ENCODE measurements around the gene TEKTIP1.

The TEKTIP1 gene

GRCh38 chr19:3532154-3532786 lies 6.7 kb upstream of the TEKTIP1 start:
- DNase-seq (ENCODE audit: low read depth) = no peak
- TF ChIP-seq, protein P1, sequence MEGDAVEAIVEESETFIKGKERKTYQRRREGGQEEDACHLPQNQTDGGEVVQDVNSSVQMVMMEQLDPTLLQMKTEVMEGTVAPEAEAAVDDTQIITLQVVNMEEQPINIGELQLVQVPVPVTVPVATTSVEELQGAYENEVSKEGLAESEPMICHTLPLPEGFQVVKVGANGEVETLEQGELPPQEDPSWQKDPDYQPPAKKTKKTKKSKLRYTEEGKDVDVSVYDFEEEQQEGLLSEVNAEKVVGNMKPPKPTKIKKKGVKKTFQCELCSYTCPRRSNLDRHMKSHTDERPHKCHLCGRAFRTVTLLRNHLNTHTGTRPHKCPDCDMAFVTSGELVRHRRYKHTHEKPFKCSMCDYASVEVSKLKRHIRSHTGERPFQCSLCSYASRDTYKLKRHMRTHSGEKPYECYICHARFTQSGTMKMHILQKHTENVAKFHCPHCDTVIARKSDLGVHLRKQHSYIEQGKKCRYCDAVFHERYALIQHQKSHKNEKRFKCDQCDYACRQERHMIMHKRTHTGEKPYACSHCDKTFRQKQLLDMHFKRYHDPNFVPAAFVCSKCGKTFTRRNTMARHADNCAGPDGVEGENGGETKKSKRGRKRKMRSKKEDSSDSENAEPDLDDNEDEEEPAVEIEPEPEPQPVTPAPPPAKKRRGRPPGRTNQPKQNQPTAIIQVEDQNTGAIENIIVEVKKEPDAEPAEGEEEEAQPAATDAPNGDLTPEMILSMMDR (IDR thresholded peaks at IDR 0.05; ENCODE audit: low read length, missing control alignments) = no peak
- H3K4me3 ChIP-seq (replicated peaks; ENCODE audit: low read depth, low read length) = no peak overlapping the region

DNA sequence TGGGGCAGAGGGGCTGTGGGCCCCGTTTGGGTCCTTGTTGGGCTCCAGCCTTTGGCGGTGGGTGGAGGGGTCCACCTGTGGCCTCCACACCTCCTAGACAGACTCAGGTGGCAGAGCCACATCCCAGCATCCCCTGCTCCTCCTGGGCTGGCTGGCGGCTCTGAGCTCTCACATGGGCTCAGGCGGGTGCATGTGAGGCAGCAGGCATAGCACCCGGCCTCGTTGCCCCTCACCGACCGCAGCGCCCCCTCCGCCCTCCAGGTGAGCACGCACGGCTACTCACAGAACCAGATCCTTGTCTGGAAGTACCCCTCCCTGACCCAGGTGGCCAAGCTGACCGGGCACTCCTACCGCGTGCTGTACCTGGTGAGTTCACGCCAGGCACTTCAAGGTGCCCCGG lies 5.9 kb upstream of the TEKTIP1 start:
- TF ChIP-seq, protein P1 (IDR thresholded peaks at IDR 0.05; ENCODE audit: low read length, missing control alignments) = no peak
- no peak for DNase-seq (ENCODE audit: low read depth)
- no peak overlapping the region for H3K4me3 ChIP-seq (replicated peaks; ENCODE audit: low read depth, low read length)

GRCh38 chr19:3533563-3534216 lies 5.3 kb upstream of the TEKTIP1 start:
- no peak overlapping the region for H3K4me3 ChIP-seq (replicated peaks; ENCODE audit: low read depth, low read length)
- no peak for DNase-seq (ENCODE audit: low read depth)
- TF ChIP-seq, protein P1 (IDR thresholded peaks at IDR 0.05; ENCODE audit: low read length, missing control alignments) = no peak

DNA sequence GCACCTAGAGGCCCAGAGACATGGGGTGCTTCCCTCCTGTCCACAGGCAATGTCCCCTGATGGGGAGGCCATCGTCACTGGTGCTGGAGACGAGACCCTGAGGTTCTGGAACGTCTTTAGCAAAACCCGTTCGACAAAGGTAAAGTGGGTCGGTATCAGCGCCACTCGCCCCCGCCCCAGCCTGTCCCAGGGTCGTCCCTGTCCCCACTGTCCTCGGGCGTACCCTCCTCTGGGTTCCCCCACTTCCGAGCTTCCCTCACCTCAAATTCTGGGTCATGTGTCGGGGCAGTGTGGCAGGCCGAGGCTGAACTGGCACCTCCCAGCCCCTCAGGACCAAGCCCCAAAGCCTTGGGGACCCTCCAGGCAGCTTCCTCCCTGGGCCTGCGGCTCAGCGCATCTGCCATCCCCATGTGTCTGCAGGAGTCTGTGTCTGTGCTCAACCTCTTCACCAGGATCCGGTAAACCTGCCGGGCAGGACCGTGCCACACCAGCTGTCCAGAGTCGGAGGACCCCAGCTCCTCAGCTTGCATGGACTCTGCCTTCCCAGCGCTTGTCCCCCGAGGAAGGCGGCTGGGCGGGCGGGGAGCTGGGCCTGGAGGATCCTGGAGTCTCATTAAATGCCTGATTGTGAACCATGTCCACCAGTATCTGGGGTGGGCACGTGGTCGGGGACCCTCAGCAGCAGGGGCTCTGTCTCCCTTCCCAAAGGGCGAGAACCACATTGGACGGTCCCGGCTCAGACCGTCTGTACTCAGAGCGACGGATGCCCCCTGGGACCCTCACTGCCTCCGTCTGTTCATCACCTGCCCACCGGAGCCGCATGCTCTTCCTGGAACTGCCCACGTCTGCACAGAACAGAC lies 4.4 kb upstream of the TEKTIP1 start:
- TF ChIP-seq, protein P1 (IDR thresholded peaks at IDR 0.05; ENCODE audit: low read length, missing control alignments) = no peak
- no peak for DNase-seq (ENCODE audit: low read depth)
- H3K4me3 ChIP-seq (replicated peaks; ENCODE audit: low read depth, low read length) = no peak overlapping the region

GRCh38 chr19:3535235-3535535 lies 3.8 kb upstream of the TEKTIP1 start:
- H3K4me3 ChIP-seq (replicated peaks; ENCODE audit: low read depth, low read length) = no peak overlapping the region
- DNase-seq (ENCODE audit: low read depth) = no peak
- TF ChIP-seq, protein P1 (IDR thresholded peaks at IDR 0.05; ENCODE audit: low read length, missing control alignments) = no peak

DNA sequence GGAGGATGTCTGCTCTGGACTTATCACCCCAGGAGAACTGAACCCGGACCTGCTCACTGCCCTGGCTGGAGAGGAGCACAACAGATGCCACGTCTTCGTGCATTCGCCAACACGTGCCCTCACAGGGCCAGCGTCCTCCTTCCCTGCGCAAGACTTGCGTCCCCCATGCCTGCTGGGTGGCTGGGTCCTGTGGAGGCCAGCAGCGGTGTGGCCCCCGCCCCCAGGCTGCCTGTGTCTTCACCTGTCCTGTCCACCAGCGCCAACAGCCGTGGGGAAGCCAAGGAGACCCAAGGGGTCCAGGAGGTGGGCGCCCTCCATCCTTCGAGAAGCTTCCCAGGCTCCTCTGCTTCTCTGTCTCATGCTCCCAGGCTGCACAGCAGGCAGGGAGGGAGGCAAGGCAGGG lies 3.4 kb upstream of the TEKTIP1 start:
- H3K4me3 ChIP-seq (replicated peaks; ENCODE audit: low read depth, low read length) = no peak overlapping the region
- no peak for DNase-seq (ENCODE audit: low read depth)
- TF ChIP-seq, protein P1 (IDR thresholded peaks at IDR 0.05; ENCODE audit: low read length, missing control alignments) = no peak
